Measurements from ENCODE around the gene DBN1. TPM values are rescaled to one million over a fixed set of nuclear protein-coding genes. Genes with fewer than 3 reads are reported as not detected.

The DBN1 gene
- total RNA-seq, 1 donor = 214 TPM

GRCh38 chr5:177484902-177485549 is 11.6 kb upstream of the DBN1 start:
- no peak for DNase-seq (ENCODE audit: low read depth)
- TF ChIP-seq CTCF (IDR thresholded peaks at IDR 0.05; ENCODE audit: insufficient read depth, low read depth, low read length) = no peak
- H3K4me3 ChIP-seq (ENCODE audit: low read depth, low read length) = no peak overlapping the region

GRCh38 chr5:177483994-177484901 is 10.8 kb upstream of the DBN1 start:
- H3K4me3 ChIP-seq (ENCODE audit: low read depth, low read length) = no peak overlapping the region
- DNase-seq (ENCODE audit: low read depth) = no peak
- TF ChIP-seq CTCF (IDR thresholded peaks at IDR 0.05; ENCODE audit: insufficient read depth, low read depth, low read length) = no peak

- no peak overlapping the region for H3K4me3 ChIP-seq (ENCODE audit: low read depth, low read length)
Observed at GRCh38 chr5:177483042-177483441, 9.6 kb upstream of the DBN1 start.

GRCh38 chr5:177482359-177482795 is 8.9 kb upstream of the DBN1 start:
- no peak for TF ChIP-seq CTCF (IDR thresholded peaks at IDR 0.05; ENCODE audit: insufficient read depth, low read depth, low read length)
- DNase-seq (ENCODE audit: low read depth) = no peak

More at GRCh38 chr5:177483042-177483441, 9.6 kb upstream of the DBN1 start:
- no peak for TF ChIP-seq CTCF (IDR thresholded peaks at IDR 0.05; ENCODE audit: insufficient read depth, low read depth, low read length)
- no peak for DNase-seq (ENCODE audit: low read depth)

GRCh38 chr5:177479774-177480173 is 6.3 kb upstream of the DBN1 start:
- H3K4me3 ChIP-seq (ENCODE audit: low read depth, low read length) = no peak overlapping the region
- peak; percentile 90 for DNase-seq (ENCODE audit: low read depth)

More at GRCh38 chr5:177482359-177482795, 8.9 kb upstream of the DBN1 start:
- H3K4me3 ChIP-seq (ENCODE audit: low read depth, low read length) = no peak overlapping the region

More at GRCh38 chr5:177479774-177480173, 6.3 kb upstream of the DBN1 start:
- no peak for TF ChIP-seq CTCF (IDR thresholded peaks at IDR 0.05; ENCODE audit: insufficient read depth, low read depth, low read length)
